CD4-positive, alpha-beta T cell treated with Interleukin-4 for 4 hours (primary cell): ENCODE measurements around the gene ZNF646.

Experiments used
- DNase-seq: peaks from one replicate; pipeline ENCODE4 v3.0.0-alpha.2; 2020

Gene ZNF646

DNA sequence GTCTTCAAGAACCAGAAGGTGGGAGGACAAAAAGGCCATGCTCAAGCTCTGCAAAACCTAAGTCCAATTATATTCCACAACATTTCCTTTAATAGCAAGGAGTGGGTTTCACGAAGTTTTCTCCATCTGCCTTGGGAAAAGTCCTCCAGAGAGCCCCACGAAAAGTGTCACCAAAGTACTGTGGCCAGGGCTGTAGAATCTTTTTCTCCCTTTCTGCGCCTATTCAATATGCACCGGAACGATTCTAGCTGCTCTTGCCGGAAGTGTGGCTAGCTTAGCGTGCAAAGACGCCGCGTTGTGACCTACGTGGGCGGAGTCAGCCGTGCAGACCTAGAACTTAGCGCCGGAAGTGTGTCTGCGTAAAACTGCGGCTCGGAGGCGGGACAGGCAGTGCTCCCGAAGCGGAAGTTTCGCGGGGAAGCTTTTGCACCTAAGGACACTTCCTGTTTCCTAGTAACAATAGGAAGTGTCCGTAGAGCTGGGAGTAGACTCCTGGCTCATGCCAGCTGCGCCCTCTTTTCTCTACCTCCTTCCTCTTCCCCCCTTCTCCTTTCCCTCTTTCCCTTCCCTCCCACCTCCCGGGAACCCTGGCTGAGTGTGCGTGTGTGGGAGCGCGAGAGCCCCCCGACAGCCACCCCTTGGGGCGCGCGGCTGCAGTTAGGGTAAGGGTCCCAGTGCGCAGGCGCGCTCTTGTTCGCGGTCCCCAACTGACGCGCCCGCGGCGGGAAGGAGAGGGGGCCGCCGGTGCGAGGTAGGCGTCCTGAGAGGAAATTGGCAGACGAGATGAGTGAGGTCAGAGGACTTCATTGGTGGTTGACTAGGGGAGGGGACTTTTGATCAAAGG, at the start of gene ZNF646, which contains the start of gene ZNF668:
ZNF646 (plus strand) TSS at position 453 of the 844 bp plus-strand sequence. CDS start 1,903 bp downstream, outside the sequence.
ZNF668 (minus strand) TSS at position 271 of the 844 bp plus-strand sequence. CDS start 9,781 bp downstream, outside the sequence.
- DNase-seq: peak; percentile 98

GRCh38 chr16:31025339-31025738, 48.9 kb upstream of the ZNF646 start:
- no peak for DNase-seq

GRCh38 chr16:31029272-31029671, 45.0 kb upstream of the ZNF646 start:
- no peak for DNase-seq

DNA sequence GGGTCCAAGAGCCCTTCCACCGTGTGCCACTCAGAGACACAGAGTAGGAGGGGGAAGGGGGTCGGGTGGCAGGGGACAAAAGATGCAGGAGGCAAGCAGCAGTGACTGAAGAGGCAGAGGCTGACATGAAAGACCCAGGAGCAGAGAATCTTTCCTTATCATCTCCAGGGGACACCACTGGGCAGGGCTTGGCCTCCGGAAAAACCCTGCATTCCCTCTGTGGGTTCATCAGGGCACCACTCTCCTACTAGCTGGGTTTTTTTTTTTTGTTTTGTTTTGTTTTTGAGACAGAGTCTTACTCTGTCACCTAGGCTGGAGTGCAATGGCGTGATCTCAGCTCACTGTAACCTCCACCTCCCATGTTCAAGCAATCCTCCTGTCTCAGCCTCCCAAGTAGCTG, 42.9 kb upstream of the ZNF646 start:
- no peak for DNase-seq

GRCh38 chr16:31032736-31033708, 41.2 kb upstream of the ZNF646 start, which contains the start of gene STX4:
Gene STX4, plus strand, starts transcription at chr16:31033558. Its CDS starts 248 bp downstream, at chr16:31033806.
- DNase-seq: peak; percentile 98

GRCh38 chr16:31033709-31034492, 40.3 kb upstream of the ZNF646 start:
- DNase-seq: peak; percentile 79

- no peak for DNase-seq
Measured at GRCh38 chr16:31036691-31037090, 37.5 kb upstream of the ZNF646 start.

DNA sequence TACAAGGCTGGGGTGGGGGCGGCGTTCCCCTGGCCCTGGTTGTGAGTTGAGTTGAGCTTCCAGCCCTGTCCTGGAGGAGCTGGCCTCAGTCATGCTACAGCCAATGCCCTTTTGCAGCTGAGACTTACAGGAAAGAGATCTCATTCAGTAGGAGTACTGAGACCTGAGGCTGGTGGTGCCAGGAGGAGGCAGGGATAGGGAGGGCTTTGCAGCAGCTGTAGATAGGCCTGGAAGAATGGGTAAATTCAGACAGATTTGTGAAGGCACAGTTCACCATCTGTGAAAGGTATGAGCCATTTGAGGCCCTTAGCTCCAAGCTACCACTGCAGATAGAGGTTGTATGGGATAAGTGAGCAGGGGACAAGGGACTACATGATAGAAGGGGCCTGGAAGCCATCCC, 35.2 kb upstream of the ZNF646 start:
- DNase-seq: no peak

DNA sequence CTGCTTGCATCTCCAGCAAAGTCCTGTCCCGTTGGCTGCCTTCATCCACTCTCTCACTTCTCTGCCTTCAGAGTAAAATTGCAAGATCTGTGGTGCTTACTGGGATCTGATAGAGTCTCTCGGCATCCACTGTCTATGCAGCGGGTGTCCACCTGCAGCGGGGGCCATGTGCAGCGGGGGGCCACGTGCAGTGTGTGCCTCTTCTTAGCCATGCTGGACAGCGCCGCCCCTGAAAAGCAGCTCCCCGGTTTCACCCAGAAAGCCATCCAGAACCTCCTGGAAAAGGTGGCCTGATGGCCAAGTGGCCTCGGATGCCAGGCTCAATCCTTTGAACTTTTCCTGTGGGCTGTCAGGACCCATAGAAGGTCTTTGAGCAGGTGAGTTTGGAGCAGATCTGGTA, 31.4 kb upstream of the ZNF646 start:
- DNase-seq: no peak

GRCh38 chr16:31043352-31043751, 30.9 kb upstream of the ZNF646 start:
- no peak for DNase-seq

DNA sequence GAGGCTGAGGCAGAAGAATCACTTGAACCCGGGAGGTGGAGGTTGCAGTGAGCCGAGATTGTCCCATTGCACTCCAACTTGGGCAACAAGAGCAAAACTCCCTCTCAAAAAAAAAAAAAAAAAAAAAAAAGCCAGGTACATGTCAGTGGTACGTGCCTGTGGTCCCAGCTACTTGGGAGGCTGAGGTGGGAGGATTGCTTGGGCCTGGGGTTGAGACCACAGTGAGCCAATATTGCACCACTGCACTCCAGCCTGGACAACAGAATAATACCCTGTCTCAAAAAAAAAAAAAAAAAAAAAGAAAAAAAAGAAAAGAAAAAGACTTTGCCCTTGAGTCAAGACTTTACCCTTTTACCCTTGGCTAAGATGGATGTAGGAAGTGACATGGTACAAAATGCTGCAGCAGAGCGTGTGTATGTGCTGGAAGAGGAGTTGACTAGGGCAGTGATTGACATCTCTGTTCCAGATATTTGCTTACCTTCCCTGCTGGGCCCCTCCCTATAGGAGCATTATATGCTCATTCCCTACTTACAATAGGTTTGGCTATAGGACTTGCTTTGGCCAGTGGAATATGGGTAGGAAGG, 30.2 kb upstream of the ZNF646 start:
- DNase-seq: no peak

DNA sequence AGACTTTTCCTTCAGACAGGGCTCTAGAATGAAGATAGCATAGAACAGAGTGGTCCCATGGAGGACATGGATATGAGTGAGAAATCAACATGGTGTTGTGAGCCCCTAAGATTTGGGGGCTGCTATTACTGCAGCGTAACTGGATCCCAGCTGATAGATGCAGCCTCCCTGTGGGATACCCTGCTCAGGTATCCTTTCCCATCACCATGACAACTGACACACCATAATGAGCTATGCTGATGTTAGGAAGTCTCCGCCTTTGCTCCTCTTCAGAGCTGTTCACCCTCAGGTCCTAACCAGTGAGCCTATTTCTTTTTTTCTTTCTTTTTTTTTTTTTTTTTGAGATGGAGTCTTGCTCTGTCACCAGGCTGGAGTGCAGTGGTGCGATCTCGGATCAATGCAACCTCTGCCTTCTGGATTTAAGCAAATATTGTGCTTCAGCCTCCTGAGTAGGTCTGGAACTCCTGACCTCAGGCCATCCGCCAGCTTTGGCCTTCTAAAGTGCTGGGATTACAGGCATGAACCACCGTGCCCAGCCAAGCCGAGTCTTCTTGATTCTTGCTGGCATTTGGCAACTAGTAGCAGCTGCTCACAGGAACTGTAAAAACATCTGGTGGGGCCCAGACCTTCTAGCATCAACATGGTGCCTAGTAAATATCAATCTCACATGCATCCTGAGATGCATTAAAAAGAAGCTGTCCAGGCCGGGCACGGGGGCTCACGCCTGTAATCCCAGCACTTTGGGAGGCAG, 23.8 kb upstream of the ZNF646 start:
- no peak for DNase-seq

- no peak for DNase-seq
Measured at GRCh38 chr16:31052114-31052513, 22.1 kb upstream of the ZNF646 start.

DNA sequence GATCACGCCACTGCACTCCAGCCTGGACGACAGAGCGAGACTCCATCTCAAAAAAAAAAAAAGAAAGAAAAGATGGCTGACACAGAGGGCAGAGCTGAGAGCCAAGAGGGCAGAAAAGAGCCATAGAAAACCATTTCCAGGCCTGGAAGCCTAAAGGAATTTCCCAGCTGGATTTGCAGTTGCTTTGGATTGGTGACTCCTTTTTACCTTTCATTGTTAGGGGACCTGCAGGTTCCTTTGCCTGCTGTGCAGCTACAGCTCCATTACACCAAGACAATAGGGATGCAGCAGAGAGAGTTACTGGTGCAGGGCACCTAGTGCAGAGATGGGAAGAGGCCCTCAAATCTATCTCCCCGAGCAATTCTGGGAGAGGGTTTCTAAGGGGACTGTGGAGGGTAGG, 18.6 kb upstream of the ZNF646 start:
- no peak for DNase-seq

GRCh38 chr16:31061126-31061812, 13.0 kb upstream of the ZNF646 start:
- DNase-seq: no peak

GRCh38 chr16:31061813-31062440, 12.3 kb upstream of the ZNF646 start:
- no peak for DNase-seq

- no peak for DNase-seq
Measured at GRCh38 chr16:31063495-31063842, 10.8 kb upstream of the ZNF646 start.

GRCh38 chr16:31063843-31064611, 10.2 kb upstream of the ZNF646 start:
- DNase-seq: no peak

DNA sequence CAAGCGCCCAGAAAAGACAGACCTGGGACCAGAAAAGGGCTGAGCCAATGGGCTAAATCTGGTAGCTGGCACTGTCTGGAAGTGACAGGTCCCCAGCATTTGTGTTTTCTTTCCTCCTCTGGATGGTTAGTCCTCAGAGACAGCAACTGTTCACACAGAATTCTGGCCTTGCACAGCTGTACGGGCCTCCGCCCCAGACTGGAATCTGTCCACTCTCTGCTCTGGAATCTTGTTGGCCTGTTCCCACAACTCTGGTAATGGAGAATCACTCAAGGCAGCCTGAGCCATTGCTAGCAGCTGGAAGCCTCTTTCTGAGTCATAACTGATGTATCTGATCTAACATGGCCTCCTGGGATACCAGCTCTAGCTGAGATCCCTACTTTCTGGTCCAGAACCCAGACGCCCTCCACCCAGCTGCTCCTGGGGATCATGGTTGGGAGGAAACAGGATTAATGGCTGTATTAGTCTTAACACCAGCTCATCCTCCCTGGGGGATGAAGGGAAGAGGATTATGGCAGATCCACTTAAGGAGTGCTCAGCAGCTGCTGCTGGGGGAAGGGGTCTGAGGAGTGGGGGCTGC, 9.2 kb upstream of the ZNF646 start:
- DNase-seq: no peak
